Measurements from ENCODE around the gene ZFAND3. TPM values are rescaled to one million over a fixed set of nuclear protein-coding genes. Genes with fewer than 3 reads are reported as not detected.

The ZFAND3 gene
- total RNA-seq, 2 experiments from 2014 or later = 34.4 to 37.0 TPM

DNA sequence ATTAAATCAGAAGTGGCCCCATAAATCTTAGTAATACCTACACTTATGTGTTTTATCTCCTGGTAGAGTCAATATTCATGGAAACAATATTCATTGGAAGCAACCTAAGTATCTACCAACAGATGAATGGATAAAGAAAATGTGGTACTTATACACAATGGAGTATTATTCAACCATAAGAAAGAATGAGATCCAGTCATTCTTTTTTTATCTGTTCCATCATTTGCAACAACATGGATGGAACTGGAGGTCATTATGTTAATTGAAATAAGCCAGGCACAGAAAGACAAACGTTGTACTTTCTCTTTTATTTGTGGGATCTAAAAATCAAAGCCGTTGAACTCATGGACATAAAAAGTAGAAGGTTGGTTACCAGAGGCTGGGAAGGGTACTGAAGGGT is 268.5 kb downstream of the ZFAND3 start:
- Histone ChIP-seq H3K4me1 (ENCODE audit: insufficient read depth, low read length) (no peaks in the 10 kb centered on the region), H3K4me3 (ENCODE audit: low read length) (no peak overlapping the region), H3K9me3 (ENCODE audit: control insufficient read depth in 1 of 2, insufficient read depth in 1 of 2, low read length in 2 of 2) (no peaks in the 10 kb centered on the region), H3K27ac (ENCODE audit: low read depth in 1 of 2, low read length in 2 of 2) (no peak overlapping the region), H3K36me3 (ENCODE audit: insufficient read depth, low read length) (peaks cover 8% of the 10 kb centered on the region), H3K27me3 (ENCODE audit: control insufficient read depth in 1 of 2, insufficient read depth in 2 of 2, low read length in 2 of 2) (no peaks in the 10 kb centered on the region)
- Mint-ChIP-seq H3K9me3 (no peaks in the 10 kb centered on the region), H3K27ac (no peak overlapping the region), H3K4me1 (ENCODE audit: low read depth) (peaks cover 19% of the 10 kb centered on the region), H3K36me3 (ENCODE audit: low read depth) (peaks cover 50% of the 10 kb centered on the region), H3K27me3 (no peaks in the 10 kb centered on the region), H3K4me3 (no peak overlapping the region)
- ChIA-PET CTCF (interaction anchor here (2.2 kb wide), 1 partner anchor 16 kb away, joined by 5 read pairs; no protein-coding TSS in a partner anchor), POLR2A (no interaction called here)
- intact Hi-C loops (cut with DNase I, micrococcal nuclease) = no loop called here
- DNase-seq (no peak), ATAC-seq (ENCODE audit: poor library complexity) (no peak)
- TF ChIP-seq, protein P1, sequence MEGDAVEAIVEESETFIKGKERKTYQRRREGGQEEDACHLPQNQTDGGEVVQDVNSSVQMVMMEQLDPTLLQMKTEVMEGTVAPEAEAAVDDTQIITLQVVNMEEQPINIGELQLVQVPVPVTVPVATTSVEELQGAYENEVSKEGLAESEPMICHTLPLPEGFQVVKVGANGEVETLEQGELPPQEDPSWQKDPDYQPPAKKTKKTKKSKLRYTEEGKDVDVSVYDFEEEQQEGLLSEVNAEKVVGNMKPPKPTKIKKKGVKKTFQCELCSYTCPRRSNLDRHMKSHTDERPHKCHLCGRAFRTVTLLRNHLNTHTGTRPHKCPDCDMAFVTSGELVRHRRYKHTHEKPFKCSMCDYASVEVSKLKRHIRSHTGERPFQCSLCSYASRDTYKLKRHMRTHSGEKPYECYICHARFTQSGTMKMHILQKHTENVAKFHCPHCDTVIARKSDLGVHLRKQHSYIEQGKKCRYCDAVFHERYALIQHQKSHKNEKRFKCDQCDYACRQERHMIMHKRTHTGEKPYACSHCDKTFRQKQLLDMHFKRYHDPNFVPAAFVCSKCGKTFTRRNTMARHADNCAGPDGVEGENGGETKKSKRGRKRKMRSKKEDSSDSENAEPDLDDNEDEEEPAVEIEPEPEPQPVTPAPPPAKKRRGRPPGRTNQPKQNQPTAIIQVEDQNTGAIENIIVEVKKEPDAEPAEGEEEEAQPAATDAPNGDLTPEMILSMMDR (IDR thresholded peaks at IDR 0.05) = no peak

DNA sequence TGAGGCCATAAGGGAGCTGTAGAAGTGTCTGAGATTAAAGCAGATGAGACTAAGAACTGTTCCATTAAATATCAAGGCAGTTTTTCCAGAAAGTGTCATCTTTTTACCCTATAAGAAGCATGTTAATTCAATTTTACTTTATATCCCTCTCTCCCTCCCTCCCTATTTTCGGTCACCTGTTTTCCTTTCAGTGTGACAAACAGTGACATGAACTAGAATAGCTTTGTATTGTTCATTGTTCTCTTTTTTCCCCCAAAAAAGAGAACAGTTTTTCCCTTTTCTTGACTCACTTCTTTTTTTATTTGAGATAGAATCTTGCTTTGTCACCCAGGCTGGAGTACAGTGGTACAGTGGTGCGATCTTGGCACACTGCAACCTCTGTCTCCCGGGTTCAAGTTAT is 269.3 kb downstream of the ZFAND3 start:
- ChIA-PET CTCF (no interaction called here), POLR2A (no interaction called here)
- no peak overlapping the region for H3K27ac Mint-ChIP-seq
- peaks cover 19% of the 10 kb centered on the region for H3K4me1 Mint-ChIP-seq (ENCODE audit: low read depth)
- H3K9me3 Mint-ChIP-seq = no peaks in the 10 kb centered on the region
- no peaks in the 10 kb centered on the region for H3K27me3 Mint-ChIP-seq
- peaks cover 5% of the 10 kb centered on the region for H3K36me3 ChIP-seq (ENCODE audit: insufficient read depth, low read length)
- intact Hi-C loops (cut with DNase I, micrococcal nuclease) = no loop called here
- H3K4me1 ChIP-seq (ENCODE audit: insufficient read depth, low read length) = no peaks in the 10 kb centered on the region
- no peaks in the 10 kb centered on the region for H3K27me3 ChIP-seq (ENCODE audit: control insufficient read depth in 1 of 2, insufficient read depth in 2 of 2, low read length in 2 of 2)
- no peaks in the 10 kb centered on the region for H3K9me3 ChIP-seq (ENCODE audit: control insufficient read depth in 1 of 2, insufficient read depth in 1 of 2, low read length in 2 of 2)
- TF ChIP-seq, protein P1 (IDR thresholded peaks at IDR 0.05) = no peak
- peaks cover 42% of the 10 kb centered on the region for H3K36me3 Mint-ChIP-seq (ENCODE audit: low read depth)
- H3K4me3 ChIP-seq (ENCODE audit: low read length) = no peak overlapping the region
- no peak for ATAC-seq (ENCODE audit: poor library complexity)
- no peak overlapping the region for H3K4me3 Mint-ChIP-seq
- DNase-seq = no peak
- no peak overlapping the region for H3K27ac ChIP-seq (ENCODE audit: low read depth in 1 of 2, low read length in 2 of 2)

DNA sequence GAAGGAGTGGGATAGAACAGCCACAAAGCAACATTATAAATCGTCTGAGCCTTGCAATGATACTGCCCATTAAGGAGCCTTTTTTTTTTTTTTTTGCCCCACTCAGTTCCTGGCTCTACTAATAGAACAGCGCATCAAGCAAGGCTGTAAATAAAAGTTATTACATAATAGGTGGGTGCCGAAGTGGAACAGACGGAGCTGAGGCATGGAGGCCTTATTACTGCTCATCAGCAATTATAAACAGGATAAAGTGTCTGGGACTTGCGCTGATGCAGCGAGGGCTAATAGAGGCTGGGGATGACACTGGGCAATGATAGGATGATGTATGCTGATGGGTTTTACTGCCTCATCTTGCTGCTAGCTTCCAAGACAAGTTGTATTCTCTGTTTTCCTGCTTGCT is 272.1 kb downstream of the ZFAND3 start:
- Histone ChIP-seq H3K4me1 (ENCODE audit: insufficient read depth, low read length) (no peaks in the 10 kb centered on the region), H3K36me3 (ENCODE audit: insufficient read depth, low read length) (no peaks in the 10 kb centered on the region), H3K27me3 (ENCODE audit: control insufficient read depth in 1 of 2, insufficient read depth in 2 of 2, low read length in 2 of 2) (no peaks in the 10 kb centered on the region), H3K27ac (ENCODE audit: low read depth in 1 of 2, low read length in 2 of 2) (no peak overlapping the region), H3K4me3 (ENCODE audit: low read length) (no peak overlapping the region), H3K9me3 (ENCODE audit: control insufficient read depth in 1 of 2, insufficient read depth in 1 of 2, low read length in 2 of 2) (no peaks in the 10 kb centered on the region)
- peaks cover 17% of the 10 kb centered on the region for H3K36me3 Mint-ChIP-seq (ENCODE audit: low read depth)
- no peak for ATAC-seq (ENCODE audit: poor library complexity)
- no peaks in the 10 kb centered on the region for H3K27me3 Mint-ChIP-seq
- ChIA-PET POLR2A (no interaction called here), CTCF (no interaction called here)
- no peaks in the 10 kb centered on the region for H3K9me3 Mint-ChIP-seq
- TF ChIP-seq, protein P1 (IDR thresholded peaks at IDR 0.05) = no peak
- no peak overlapping the region for H3K4me3 Mint-ChIP-seq
- DNase-seq = no peak
- intact Hi-C loops (cut with DNase I, micrococcal nuclease) = no loop called here
- H3K27ac Mint-ChIP-seq = no peak overlapping the region
- peaks cover 17% of the 10 kb centered on the region for H3K4me1 Mint-ChIP-seq (ENCODE audit: low read depth)
